GM19351 (cell line): ENCODE data around the gene SGK1.
A peak's percentile ranks its signal among the peaks of the same experiment; 100 is the strongest.
"Not testable (repeated sequence)": the region's sequence is repeated elsewhere in the genome, so short reads cannot be mapped to it uniquely, and the experiment has no call there.

Experiments
- ATAC-seq: cut with Tn5 transposase; IDR thresholded peaks from one replicate; pipeline ENCODE4 v1.9.1; 2021; ENCODE audit warnings: mild to moderate bottlenecking, moderate library complexity; ENCODE audit not compliant: unreplicated experiment

The SGK1 gene

GRCh38 chr6:134230940-134231339 lies 87.0 kb downstream of the SGK1 start:
- no peak for ATAC-seq

GRCh38 chr6:134230087-134230700 lies 87.7 kb downstream of the SGK1 start:
- no peak for ATAC-seq

GRCh38 chr6:134229520-134229919 lies 88.4 kb downstream of the SGK1 start:
- ATAC-seq = no peak

GRCh38 chr6:134223796-134224420 lies 94.0 kb downstream of the SGK1 start:
- ATAC-seq = no peak

DNA sequence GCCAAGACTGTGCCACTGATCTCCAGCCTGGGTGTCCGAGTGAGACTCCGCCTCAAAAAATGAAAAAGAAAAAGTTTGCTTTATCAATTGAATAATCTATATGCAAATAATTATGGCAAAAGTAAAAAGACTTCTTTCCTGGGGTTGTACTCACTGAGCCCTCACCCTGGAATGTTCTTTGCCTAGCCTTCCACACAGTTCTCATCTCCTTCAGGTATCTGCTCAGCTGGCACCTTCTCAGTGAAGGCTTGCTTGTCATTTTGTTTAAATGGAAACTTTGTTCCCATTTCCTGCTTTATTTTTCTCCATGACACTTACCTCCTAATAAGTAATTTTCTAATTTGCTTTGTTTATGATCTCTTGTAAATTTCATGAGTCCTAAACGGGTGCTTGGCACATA lies 96.7 kb downstream of the SGK1 start:
- no peak for ATAC-seq

DNA sequence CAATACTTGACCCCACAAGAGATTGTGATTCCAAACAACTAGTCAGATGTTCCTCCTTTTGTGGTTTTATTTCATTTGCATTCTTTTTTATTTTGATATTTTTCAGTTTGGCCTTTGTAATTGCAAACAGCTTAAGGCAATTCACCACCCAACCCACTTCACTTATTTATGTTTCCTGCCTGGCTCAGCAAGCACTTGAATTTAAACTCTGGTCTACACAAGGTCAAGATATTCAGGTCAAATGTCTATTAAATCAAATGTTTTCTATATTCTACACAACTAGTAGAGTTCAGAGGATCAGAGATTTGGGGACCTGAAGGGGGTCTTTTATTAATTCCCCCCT lies 100.1 kb downstream of the SGK1 start:
- no peak for ATAC-seq

- ATAC-seq = no peak
Observed at GRCh38 chr6:134217105-134217797, 100.7 kb downstream of the SGK1 start.

DNA sequence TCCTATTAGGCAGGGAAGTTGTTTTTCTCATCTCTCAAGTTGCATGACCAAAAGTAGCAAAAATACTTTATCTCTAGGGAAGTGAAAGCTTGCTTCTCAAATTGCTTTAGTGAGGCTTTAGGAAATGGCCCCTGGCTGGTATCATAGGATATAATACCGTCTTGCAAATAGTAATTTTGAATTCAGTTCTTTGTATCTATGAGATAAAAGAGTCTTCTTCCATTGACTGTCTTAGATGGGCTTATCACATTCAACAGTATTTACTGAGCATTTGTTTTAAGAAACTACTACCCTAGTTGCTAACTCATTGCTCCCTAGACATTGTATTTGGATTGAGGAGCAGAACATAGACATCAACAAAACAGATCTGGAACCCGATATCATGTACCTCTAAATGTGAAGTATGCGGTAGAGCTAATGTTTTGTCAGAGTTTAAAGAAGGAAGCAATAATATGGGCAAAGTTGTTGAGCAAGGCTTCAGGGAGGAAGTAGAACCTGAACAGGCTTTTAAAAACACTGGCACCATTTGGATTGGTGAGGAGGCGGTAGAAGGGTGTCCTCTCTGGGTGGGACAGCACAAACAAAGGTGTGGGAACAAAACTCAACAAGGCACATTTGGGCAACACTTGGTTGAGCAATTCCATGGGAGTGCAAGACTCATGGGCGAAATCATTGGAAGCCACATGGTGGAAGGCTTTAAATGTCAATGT lies 101.5 kb downstream of the SGK1 start:
- peak; percentile 59 for ATAC-seq

- not testable (repeated sequence) for ATAC-seq
Observed at GRCh38 chr6:134213410-134213809, 104.5 kb downstream of the SGK1 start.

- no peak for ATAC-seq
Observed at GRCh38 chr6:134211297-134211696, 106.6 kb downstream of the SGK1 start.

DNA sequence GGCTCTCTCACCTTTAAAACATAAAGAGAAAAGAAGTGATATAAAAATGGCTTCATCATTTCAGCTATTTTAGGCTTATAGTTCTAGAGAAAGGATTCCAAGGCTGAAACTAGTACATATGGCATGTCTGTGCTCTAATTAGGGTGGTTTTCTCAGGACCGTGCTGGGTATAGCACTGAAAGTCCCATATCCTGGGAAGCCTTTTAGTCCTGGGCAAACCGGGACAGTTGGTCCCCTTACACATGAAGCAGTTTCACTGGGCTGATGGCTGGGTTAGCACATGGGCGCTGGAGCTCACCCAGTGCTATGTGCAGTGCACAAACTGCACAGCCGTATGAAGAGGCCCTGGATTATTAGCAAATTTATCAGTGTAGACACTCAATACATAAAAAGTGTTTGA lies 110.5 kb downstream of the SGK1 start:
- no peak for ATAC-seq

- ATAC-seq = no peak
Observed at GRCh38 chr6:134205366-134205765, 112.5 kb downstream of the SGK1 start.

GRCh38 chr6:134204759-134205158 lies 113.2 kb downstream of the SGK1 start:
- ATAC-seq = not testable (repeated sequence)

GRCh38 chr6:134204031-134204430 lies 113.9 kb downstream of the SGK1 start:
- no peak for ATAC-seq

GRCh38 chr6:134201716-134202115 lies 116.2 kb downstream of the SGK1 start:
- no peak for ATAC-seq

DNA sequence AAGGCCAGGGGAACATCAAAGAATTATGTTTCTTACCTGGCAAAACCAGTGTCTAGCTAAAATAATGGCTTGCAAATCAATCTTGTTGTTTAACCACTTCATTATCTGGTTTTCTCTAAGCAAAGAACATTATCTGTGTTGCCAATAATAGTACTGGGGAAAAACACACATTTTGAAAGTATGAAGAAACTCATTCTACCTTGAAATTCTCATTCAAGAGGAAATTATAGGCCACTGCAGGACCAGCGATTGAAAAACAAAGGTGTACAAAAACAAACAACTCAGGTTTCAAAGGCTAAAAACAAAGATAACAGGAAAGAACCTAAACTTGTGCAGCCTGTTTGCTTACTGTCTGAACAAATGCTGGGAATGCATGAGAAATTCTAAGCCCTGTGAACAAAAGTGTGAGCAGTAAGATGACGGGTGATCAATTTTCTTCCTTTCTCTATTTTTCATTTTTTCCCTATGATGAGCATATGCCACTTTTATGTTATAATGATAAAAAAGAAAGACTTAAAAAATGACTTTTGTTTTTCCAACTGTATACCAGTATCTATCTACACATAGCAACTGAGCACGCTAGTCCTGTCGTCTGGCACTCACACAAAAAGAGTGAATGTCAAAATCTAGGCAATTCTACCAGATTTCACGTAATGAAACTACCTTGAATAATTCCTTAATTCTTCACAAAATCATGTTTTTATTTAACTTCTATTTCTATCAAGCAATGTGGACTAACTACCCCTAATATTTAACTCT lies 117.9 kb downstream of the SGK1 start:
- ATAC-seq = no peak

GRCh38 chr6:134198093-134198492 lies 119.8 kb downstream of the SGK1 start:
- ATAC-seq = no peak

GRCh38 chr6:134197685-134198084 lies 120.2 kb downstream of the SGK1 start:
- not testable (repeated sequence) for ATAC-seq

DNA sequence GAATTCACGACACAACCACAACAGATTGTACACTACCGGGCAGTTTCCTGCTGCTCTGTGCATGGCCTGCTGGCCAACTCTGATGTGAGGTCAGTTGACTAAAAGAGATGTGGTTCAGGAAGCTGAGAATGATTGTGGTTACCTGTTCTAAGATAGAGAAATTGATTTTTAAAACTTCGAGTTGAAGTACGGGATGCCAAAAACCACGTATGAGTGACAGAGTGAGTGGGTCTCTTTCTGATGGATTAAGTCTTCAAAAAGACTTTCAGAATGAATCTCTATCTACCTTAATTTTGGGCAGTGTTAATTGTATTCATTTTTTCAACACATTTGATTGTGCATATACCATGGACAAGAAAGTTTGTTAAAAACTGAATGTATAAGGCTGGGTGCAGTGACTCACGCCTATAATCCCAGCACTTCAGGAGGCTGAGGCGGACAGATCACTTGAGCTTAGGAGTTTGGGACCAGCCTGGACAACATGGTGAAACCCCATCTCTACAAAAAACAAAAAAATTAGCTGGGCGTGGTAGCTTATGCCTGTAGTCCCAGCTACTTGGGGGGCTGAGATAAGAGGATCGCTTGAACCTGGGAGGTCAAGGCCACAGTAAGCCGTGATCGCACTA lies 121.2 kb downstream of the SGK1 start:
- ATAC-seq = peak; percentile 93

DNA sequence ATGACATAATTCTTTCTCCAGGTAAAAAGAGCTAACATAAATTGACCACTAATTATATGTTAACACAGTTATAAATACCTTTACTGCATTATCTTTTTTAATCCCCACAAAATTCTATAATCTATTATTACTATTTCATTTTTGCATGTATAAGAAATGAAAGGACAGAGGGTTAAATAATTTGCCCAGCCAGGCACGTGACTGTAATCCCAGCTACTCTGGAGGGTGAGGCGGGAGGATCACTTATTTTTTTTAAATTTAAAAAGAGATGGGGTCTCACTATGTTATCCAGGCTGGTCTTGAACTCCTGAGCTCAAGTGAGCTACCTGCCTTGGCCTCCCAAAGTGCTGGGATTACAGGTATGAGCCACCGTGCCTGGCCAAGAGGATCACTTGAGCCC lies 121.9 kb downstream of the SGK1 start:
- no peak for ATAC-seq
